ENCODE data around the gene FAM124A. TPM values are rescaled to one million over a fixed set of nuclear protein-coding genes. Genes with fewer than 3 reads are reported as not detected.

FAM124A gene
- total and polyA plus RNA-seq, 10 of the 15 experiments (the other 5 are each of a cell fraction or from before 2014, with no cell fraction given) = not detected

DNA sequence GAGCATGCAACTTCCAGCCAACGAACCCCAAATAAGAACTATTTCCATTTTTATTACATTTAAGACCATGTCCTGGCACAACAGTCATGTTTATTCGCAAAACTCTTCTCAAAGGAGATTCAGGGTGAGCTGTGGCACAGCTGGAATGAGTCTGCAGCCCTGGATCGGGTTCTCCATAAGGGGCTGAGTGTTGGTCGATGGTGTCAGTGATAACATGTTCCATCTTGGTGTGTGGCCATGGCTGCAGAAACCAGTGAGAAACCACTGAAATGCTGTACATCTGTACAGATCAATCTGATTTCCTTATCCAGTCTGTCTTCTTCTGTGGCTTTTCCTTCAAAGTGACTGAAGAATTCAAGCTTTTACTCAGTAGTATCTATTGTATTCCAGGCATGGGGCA, 15.2 kb downstream of the FAM124A start (continued):
- TF ChIP-seq CEBPZ (IDR thresholded peaks at IDR 0.05; ENCODE audit: low read depth, low read length) (no peak), RFX5 (IDR thresholded peaks at IDR 0.05; ENCODE audit: low read depth, low read length) (no peak), JUND (IDR thresholded peaks at IDR 0.05; ENCODE audit: low read depth, low read length) (no peak)

DNA sequence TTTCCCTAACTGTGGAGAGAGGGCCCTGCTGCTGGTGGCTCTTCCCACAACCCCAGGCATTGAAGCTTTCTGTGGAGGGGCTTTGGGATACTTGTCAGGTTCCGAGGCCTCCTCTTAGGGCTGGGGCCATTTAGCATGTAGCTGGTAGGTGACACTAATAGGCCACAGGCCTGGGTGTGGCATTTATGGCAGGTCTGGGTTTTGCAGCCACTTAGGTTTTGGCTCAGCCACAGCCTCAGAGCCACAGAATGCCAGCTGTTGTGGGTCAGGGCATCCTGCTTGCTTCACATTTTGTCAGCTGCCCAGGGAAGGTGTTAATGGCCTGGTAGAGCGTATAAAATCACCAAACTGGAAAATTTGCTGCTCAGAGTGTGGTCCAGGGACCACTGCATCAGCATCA, 15.7 kb downstream of the FAM124A start:
- in situ Hi-C loops (cut with MboI) = no loop called here
- no peaks in the 10 kb centered on the region for H3K27me3 ChIP-seq (replicated peaks in 1 of 2; ENCODE audit: control insufficient read depth in 2 of 2, insufficient read depth in 2 of 2, low read length in 1 of 2)
- no peaks in the 10 kb centered on the region for H3K4me1 ChIP-seq (ENCODE audit: control insufficient read depth, insufficient read depth, low read length)
- H3K27ac ChIP-seq (ENCODE audit: control insufficient read depth, insufficient read depth) = no peak overlapping the region
- H3K9me3 ChIP-seq (replicated peaks; ENCODE audit: control insufficient read depth, insufficient read depth, low read length) = no peaks in the 10 kb centered on the region
- H3K4me3 ChIP-seq = no peak overlapping the region
- no peak overlapping the region for H2AFZ ChIP-seq (ENCODE audit: control insufficient read depth, low read depth, low read length)
- H3K36me3 ChIP-seq (ENCODE audit: control insufficient read depth in 2 of 2, insufficient read depth in 2 of 2, low read length in 1 of 2) = no peaks in the 10 kb centered on the region
- H3K9ac ChIP-seq (ENCODE audit: control insufficient read depth, insufficient read depth, low read length) = no peak overlapping the region
- no peak for DNase-seq (ENCODE audit: low read depth, low spot score)
- no peak for ATAC-seq
- no peak for TF ChIP-seq BRCA1 (IDR thresholded peaks at IDR 0.05; ENCODE audit: low read depth, low read length)
- no peak for TF ChIP-seq NFYA (IDR thresholded peaks at IDR 0.05; ENCODE audit: borderline replicate concordance, low read depth, low read length)
- no peak for TF ChIP-seq USF1 (IDR thresholded peaks at IDR 0.05; ENCODE audit: borderline replicate concordance, extremely low read length, insufficient read depth, low read depth, low read length)
- TF ChIP-seq, protein P1, sequence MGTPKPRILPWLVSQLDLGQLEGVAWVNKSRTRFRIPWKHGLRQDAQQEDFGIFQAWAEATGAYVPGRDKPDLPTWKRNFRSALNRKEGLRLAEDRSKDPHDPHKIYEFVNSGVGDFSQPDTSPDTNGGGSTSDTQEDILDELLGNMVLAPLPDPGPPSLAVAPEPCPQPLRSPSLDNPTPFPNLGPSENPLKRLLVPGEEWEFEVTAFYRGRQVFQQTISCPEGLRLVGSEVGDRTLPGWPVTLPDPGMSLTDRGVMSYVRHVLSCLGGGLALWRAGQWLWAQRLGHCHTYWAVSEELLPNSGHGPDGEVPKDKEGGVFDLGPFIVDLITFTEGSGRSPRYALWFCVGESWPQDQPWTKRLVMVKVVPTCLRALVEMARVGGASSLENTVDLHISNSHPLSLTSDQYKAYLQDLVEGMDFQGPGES (IDR thresholded peaks at IDR 0.05) = no peak
- no peak for TF ChIP-seq RCOR1 (conservative IDR thresholded peaks at IDR 0.05; ENCODE audit: low read depth, low read length)
- TF ChIP-seq IKZF1 (conservative IDR thresholded peaks at IDR 0.05) = no peak
- no peak for TF ChIP-seq ZZZ3 (IDR thresholded peaks at IDR 0.05; ENCODE audit: control insufficient read depth, insufficient read length, low read depth)
- no peak for TF ChIP-seq CREB1 (IDR thresholded peaks at IDR 0.05; ENCODE audit: low read depth)
- TF ChIP-seq NFXL1 (IDR thresholded peaks at IDR 0.05; ENCODE audit: borderline replicate concordance) = no peak
- no peak overlapping the region for H3K4me2 ChIP-seq (ENCODE audit: control insufficient read depth, insufficient read depth)
- H3K79me2 ChIP-seq (ENCODE audit: control insufficient read depth, insufficient read depth, low read length) = no peaks in the 10 kb centered on the region
- BruUV-seq (replicated peaks) = no TSS peak
- ChIA-PET RAD21 (ENCODE audit: unreplicated experiment) (no interaction called here), SMC1A (ENCODE audit: uncharacterized antibody, unreplicated experiment) (interaction anchor here (0.9 to 1.6 kb wide), 2 partner anchors 17 to 48 kb away, joined by 3 to 8 read pairs; no protein-coding TSS in a partner anchor), CTCF (interaction anchor here (1.2 to 1.3 kb wide), 2 partner anchors 50 to 112 kb away, joined by 3 read pairs; no protein-coding TSS in a partner anchor), POLR2A (no interaction called here)
- no peaks in the 10 kb centered on the region for H4K20me1 ChIP-seq (ENCODE audit: control insufficient read depth, insufficient read depth)
- FAIRE-seq = no peak
- WGBS (ENCODE audit: insufficient coverage, insufficient replicate concordance, low lambda C conversion rate, missing lambda C conversion rate) = 41% methylated on average over 2 of the region's 2 CpGs
- intact Hi-C loops (cut with micrococcal nuclease; ENCODE audit: unreplicated experiment) = no loop called here

All from GM12878 (cell line).